Measurements from ENCODE around the gene POLR3E. TPM values are rescaled to one million over a fixed set of nuclear protein-coding genes. Genes with fewer than 3 reads are reported as not detected.
A peak's percentile ranks its signal among the peaks of the same experiment; 100 is the strongest.

Gene POLR3E
- total RNA-seq, 1 donor from 2014 or later = 19.5 TPM

GRCh38 chr16:22307838-22308237 is 10.6 kb downstream of the POLR3E start:
- H3K27me3 ChIP-seq = no peaks in the 10 kb centered on the region
- no peaks in the 10 kb centered on the region for H3K4me1 ChIP-seq
- H3K9me3 ChIP-seq = no peaks in the 10 kb centered on the region
- intact Hi-C loops (cut with DNase I) = no loop called here
- DNase-seq (ENCODE audit: low spot score in 2 of 2) = no peak
- H3K4me3 ChIP-seq = no peak overlapping the region
- TF ChIP-seq CTCF (IDR thresholded peaks at IDR 0.05) = no peak
- peaks cover 52 to 83% of the 10 kb centered on the region in 2 donors for H3K36me3 ChIP-seq
- H3K27ac ChIP-seq = no peak overlapping the region

DNA sequence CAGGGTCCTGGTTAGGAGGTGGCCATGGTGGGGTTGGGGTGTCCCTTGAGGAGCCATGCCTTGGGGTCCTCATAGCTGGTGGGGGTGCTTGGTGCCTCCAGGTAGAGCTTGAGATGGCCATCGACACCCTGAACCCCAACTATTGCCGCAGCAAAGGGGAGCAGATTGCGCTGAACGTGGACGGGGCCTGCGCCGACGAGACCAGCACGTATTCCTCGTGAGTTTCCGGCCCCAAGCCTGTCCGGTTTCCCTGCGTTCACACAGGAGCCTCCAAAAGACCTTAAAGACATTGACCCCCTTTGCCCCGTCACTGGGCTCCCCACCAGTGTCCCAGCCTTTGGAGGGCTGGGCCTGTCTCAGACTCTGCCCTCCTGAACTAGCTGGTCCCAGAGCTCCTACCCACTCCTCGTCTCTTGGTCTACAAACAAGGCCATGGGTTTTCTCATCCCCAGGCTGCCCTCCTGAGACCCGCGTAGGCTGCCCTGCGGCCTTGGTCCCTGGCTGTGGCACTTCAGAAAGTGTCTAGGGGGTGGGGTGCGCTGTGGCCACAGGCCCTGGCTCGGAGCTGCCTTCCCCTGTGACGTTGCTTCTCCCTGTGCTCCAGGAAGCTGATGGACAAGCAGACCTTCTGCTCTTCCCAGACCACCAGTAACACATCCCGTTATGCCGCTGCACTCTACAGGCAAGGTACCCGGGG is 11.8 kb downstream of the POLR3E start:
- no peaks in the 10 kb centered on the region for H3K27me3 ChIP-seq
- intact Hi-C loops (cut with DNase I) = no loop called here
- H3K4me1 ChIP-seq = no peaks in the 10 kb centered on the region
- H3K4me3 ChIP-seq = no peak overlapping the region
- TF ChIP-seq CTCF (IDR thresholded peaks at IDR 0.05) = no peak
- no peak overlapping the region for H3K27ac ChIP-seq
- H3K9me3 ChIP-seq = no peaks in the 10 kb centered on the region
- no peak for DNase-seq (ENCODE audit: low spot score in 2 of 2)
- H3K36me3 ChIP-seq = peaks cover 63 to 89% of the 10 kb centered on the region in 2 donors

DNA sequence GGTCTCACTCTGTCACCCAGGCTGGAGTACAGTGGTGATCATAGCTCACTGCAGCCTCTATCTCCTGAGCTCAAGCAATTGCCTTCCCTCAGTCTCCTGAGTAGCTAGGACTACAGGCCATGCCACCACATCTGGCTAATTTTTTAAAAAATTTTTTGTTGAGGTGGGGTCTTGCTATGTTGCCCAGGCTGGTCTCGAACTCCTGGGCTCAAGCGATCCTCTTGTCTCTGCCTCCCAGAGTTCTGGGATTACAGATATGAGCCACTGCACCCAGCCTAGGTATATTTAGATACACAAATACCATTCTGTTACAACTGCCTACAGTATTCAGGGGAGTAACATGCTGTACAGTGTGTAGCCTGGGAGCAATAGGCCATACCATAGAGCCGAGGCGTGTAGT is 14.3 kb downstream of the POLR3E start:
- no peak for TF ChIP-seq CTCF (IDR thresholded peaks at IDR 0.05)
- intact Hi-C loops (cut with DNase I) = no loop called here

GRCh38 chr16:22312897-22313781 is 15.9 kb downstream of the POLR3E start:
- H3K27ac ChIP-seq = no peak overlapping the region
- peak in 1 of 2 donors; percentile 56 for DNase-seq (ENCODE audit: low spot score in 2 of 2)

More for the DNA sequence above, 14.3 kb downstream of the POLR3E start:
- DNase-seq (ENCODE audit: low spot score in 2 of 2) = no peak
- no peaks in the 10 kb centered on the region for H3K4me1 ChIP-seq
- peaks cover 74 to 92% of the 10 kb centered on the region in 2 donors for H3K36me3 ChIP-seq
- H3K9me3 ChIP-seq = no peaks in the 10 kb centered on the region
- H3K4me3 ChIP-seq = no peak overlapping the region
- H3K27me3 ChIP-seq = no peaks in the 10 kb centered on the region
- H3K27ac ChIP-seq = no peak overlapping the region

More at GRCh38 chr16:22312897-22313781, 15.9 kb downstream of the POLR3E start:
- no peaks in the 10 kb centered on the region for H3K4me1 ChIP-seq
- intact Hi-C loops (cut with DNase I) = no loop called here
- H3K36me3 ChIP-seq = peaks cover 75 to 92% of the 10 kb centered on the region in 2 donors
- no peak overlapping the region for H3K4me3 ChIP-seq
- H3K9me3 ChIP-seq = no peaks in the 10 kb centered on the region
- H3K27me3 ChIP-seq = no peaks in the 10 kb centered on the region
- TF ChIP-seq CTCF (IDR thresholded peaks at IDR 0.05) = no peak

Measured in ascending aorta (tissue), 2 donors.